WTC11 (cell line): ENCODE measurements around the gene ZKSCAN8. TPM values are rescaled to one million over a fixed set of nuclear protein-coding genes. Genes with fewer than 3 reads are reported as not detected.

Experiments used
- ATAC-seq: fragments of 200-7000 bp; cut with Tn5 transposase; 2 replicates; pipeline ENCODE4 v1.10.0; 2021; ENCODE audit warnings: mild to moderate bottlenecking, moderate library complexity
- CTCF ChIA-PET: fragments of 300-600 bp; sonication (Branson Sonifier 250); formaldehyde crosslinking; loops from one replicate; lab custom pipeline; 2021; ENCODE audit warnings: antibody characterized with exemption; lab: Charles Lee
- POLR2A ChIA-PET: fragments of 350-600 bp; sonication (Branson Sonifier 250); formaldehyde crosslinking; loops from one replicate; lab custom pipeline; 2021; ENCODE audit warnings: antibody characterized with exemption; lab: Charles Lee
- DNase-seq: peaks from one replicate; pipeline ENCODE4 v3.0.0; 2021; ENCODE audit warnings: low spot score
- H3K27ac Mint-ChIP-seq: 2 replicates; pipeline ENCODE4 v1.8.0; 2021; ENCODE audit warnings: mixed read lengths
- H3K27me3 Mint-ChIP-seq: 2 replicates; pipeline ENCODE4 v1.8.0; 2021; ENCODE audit warnings: low read depth, mild to moderate bottlenecking, moderate library complexity, mixed read lengths
- H3K36me3 Mint-ChIP-seq: 2 replicates; pipeline ENCODE4 v1.8.0; 2021; ENCODE audit warnings: mixed read lengths
- H3K4me1 Mint-ChIP-seq: 2 replicates; pipeline ENCODE4 v1.8.0; 2022; ENCODE audit warnings: mixed read lengths
- H3K4me3 Mint-ChIP-seq: 2 replicates; pipeline ENCODE4 v1.8.0; 2021; ENCODE audit warnings: mild to moderate bottlenecking, moderate library complexity, mixed read lengths
- H3K9me3 Mint-ChIP-seq: 2 replicates; pipeline ENCODE4 v1.8.0; 2021; ENCODE audit warnings: mixed read lengths
- AFF4 ChIP-seq: sonication (generic); formaldehyde crosslinking; IDR thresholded peaks from 2 replicates; pipeline ENCODE4 v1.8.1; 2023; ENCODE audit warnings: mild to moderate bottlenecking, missing genetic modification reagents, borderline replicate concordance
- ARID4B ChIP-seq: sonication (generic); formaldehyde crosslinking; IDR thresholded peaks from 2 replicates; pipeline ENCODE4 v1.8.0; 2023; ENCODE audit warnings: missing genetic modification reagents, mild to moderate bottlenecking, borderline replicate concordance
- CBFB ChIP-seq: sonication (generic); formaldehyde crosslinking; IDR thresholded peaks from 2 replicates; pipeline ENCODE4 v1.8.1; 2022; ENCODE audit warnings: mild to moderate bottlenecking, low read depth, missing genetic modification reagents
- E2F1 ChIP-seq: sonication (generic); formaldehyde crosslinking; IDR thresholded peaks from 2 replicates; pipeline ENCODE4 v1.8.0; 2022; ENCODE audit warnings: mild to moderate bottlenecking, missing genetic modification reagents
- E2F5 ChIP-seq: sonication (generic); formaldehyde crosslinking; IDR thresholded peaks from 2 replicates; pipeline ENCODE4 v1.8.1; 2022; ENCODE audit warnings: mild to moderate bottlenecking, moderate library complexity, missing genetic modification reagents
- ELF4 ChIP-seq: sonication (generic); formaldehyde crosslinking; IDR thresholded peaks from 2 replicates; pipeline ENCODE4 v1.8.1; 2022; ENCODE audit warnings: low read depth, mild to moderate bottlenecking, moderate library complexity, missing genetic modification reagents
- ESRRA ChIP-seq: sonication (generic); formaldehyde crosslinking; IDR thresholded peaks from 2 replicates; pipeline ENCODE4 v1.8.1; 2022; ENCODE audit warnings: mild to moderate bottlenecking, missing genetic modification reagents, borderline replicate concordance
- FOXJ3 ChIP-seq: sonication (generic); formaldehyde crosslinking; IDR thresholded peaks from 2 replicates; pipeline ENCODE4 v1.9.0; 2021; ENCODE audit warnings: missing genetic modification reagents, mild to moderate bottlenecking, borderline replicate concordance
- FOXP1 ChIP-seq: sonication (generic); formaldehyde crosslinking; IDR thresholded peaks from 2 replicates; pipeline ENCODE4 v1.8.0; 2022; ENCODE audit warnings: missing genetic modification reagents, mild to moderate bottlenecking, moderate library complexity, borderline replicate concordance
- FOXP4 ChIP-seq: sonication (generic); formaldehyde crosslinking; IDR thresholded peaks from 2 replicates; pipeline ENCODE4 v1.8.0; 2022; ENCODE audit warnings: mild to moderate bottlenecking, missing genetic modification reagents
- GTF2I ChIP-seq: fragments of 250-450 bp; sonication (Bioruptor Pico); conservative IDR thresholded peaks from 2 replicates; pipeline ENCODE4 v1.4.0; 2021; ENCODE audit warnings: mild to moderate bottlenecking
- MYBL2 ChIP-seq: sonication (generic); formaldehyde crosslinking; IDR thresholded peaks from 2 replicates; pipeline ENCODE4 v1.8.1; 2023; ENCODE audit warnings: mild to moderate bottlenecking, moderate library complexity, missing genetic modification reagents
- NR3C1 ChIP-seq: sonication (generic); formaldehyde crosslinking; conservative IDR thresholded peaks from 2 replicates; pipeline ENCODE4 v1.8.1; 2023; ENCODE audit warnings: low read depth, mild to moderate bottlenecking, missing genetic modification reagents
- RORB ChIP-seq: fragments of 250-450 bp; sonication (Bioruptor Pico); IDR thresholded peaks from 2 replicates; pipeline ENCODE4 v1.9.0; 2021; ENCODE audit warnings: mild to moderate bottlenecking
- TEAD1 ChIP-seq: sonication (generic); formaldehyde crosslinking; IDR thresholded peaks from 2 replicates; pipeline ENCODE4 v1.8.0; 2022; ENCODE audit warnings: mild to moderate bottlenecking, missing genetic modification reagents
- ZMAT4 ChIP-seq: fragments of 250-450 bp; sonication (Bioruptor Pico); IDR thresholded peaks from 2 replicates; pipeline ENCODE4 v1.9.0; 2021; ENCODE audit warnings: mild to moderate bottlenecking
- ZNF232 ChIP-seq: sonication (generic); formaldehyde crosslinking; IDR thresholded peaks from 2 replicates; pipeline ENCODE4 v1.8.0; 2022; ENCODE audit warnings: mild to moderate bottlenecking, missing genetic modification reagents
- ZNF317 ChIP-seq: sonication (generic); formaldehyde crosslinking; IDR thresholded peaks from 2 replicates; pipeline ENCODE4 v1.8.1; 2023; ENCODE audit warnings: low read depth, mild to moderate bottlenecking, moderate library complexity, missing genetic modification reagents, borderline replicate concordance
- ZSCAN18 ChIP-seq: fragments of 250-450 bp; sonication (Bioruptor Pico); IDR thresholded peaks from 2 replicates; pipeline ENCODE4 v2.1.2; 2022; ENCODE audit warnings: mild to moderate bottlenecking, moderate library complexity
- total RNA-seq: library from RNA; stranded (reverse); gene quantifications from 3 replicates; pipeline ENCODE4 v1.2.3, GENCODE V29; 2021

Gene ZKSCAN8
- total RNA-seq, 1 experiment from 2014 or later = 21.7 TPM

GRCh38 chr6:28145231-28145630 lies 3.5 kb downstream of the ZKSCAN8 start (continued):
- TF ChIP-seq ARID4B (no peak), FOXP4 (CRISPR knock-in tag) (no peak), ZNF232 (CRISPR knock-in tag) (no peak)

GRCh38 chr6:28152531-28152930 lies 10.8 kb downstream of the ZKSCAN8 start:
- Mint-ChIP-seq H3K9me3 (peaks cover 18% of the 10 kb centered on the region), H3K4me3 (no peak overlapping the region), H3K4me1 (no peaks in the 10 kb centered on the region), H3K36me3 (peaks cover 94% of the 10 kb centered on the region), H3K27ac (no peak overlapping the region), H3K27me3 (no peaks in the 10 kb centered on the region)
- POLR2A ChIA-PET = no interaction called here
- no peak for ATAC-seq
- CTCF ChIA-PET = no interaction called here
- DNase-seq = no peak
- TF ChIP-seq ELF4 (CRISPR knock-in tag) (no peak), RORB (CRISPR knock-in tag) (no peak), NR3C1 (CRISPR knock-in tag) (no peak), FOXP4 (CRISPR knock-in tag) (no peak), ESRRA (CRISPR knock-in tag) (no peak), FOXJ3 (no peak), GTF2I (CRISPR knock-in tag) (no peak), FOXP1 (CRISPR knock-in tag) (no peak), TEAD1 (CRISPR knock-in tag) (no peak), ZNF317 (CRISPR knock-in tag) (no peak), ZMAT4 (CRISPR knock-in tag) (no peak), AFF4 (CRISPR knock-in tag) (no peak), E2F1 (CRISPR knock-in tag) (no peak), MYBL2 (CRISPR knock-in tag) (no peak), CBFB (CRISPR knock-in tag) (no peak), E2F5 (no peak), ZSCAN18 (no peak)
